Panc1 (cell line): ENCODE results near the gene IFI6. TPM values are rescaled to one million over a fixed set of nuclear protein-coding genes. Genes with fewer than 3 reads are reported as not detected.

Experiments used
- ATAC-seq: fragments of 200-7000 bp; cut with Tn5 transposase; 2 replicates; pipeline ENCODE4 v1.9.1; 2020; ENCODE audit warnings: mild to moderate bottlenecking, moderate library complexity
- BruUV-seq: library from RNA; stranded (reverse); fragments of 400-500 nt; replicated peaks from 2 replicates; lab custom pipeline; 2021; lab: Mats Ljungman, UMichigan
- CTCF ChIA-PET: fragments of 300-600 bp; sonication (Branson Sonifier 250); formaldehyde crosslinking; loops from one replicate; lab custom pipeline; 2022; ENCODE audit warnings: antibody characterized with exemption; lab: Charles Lee
- POLR2A ChIA-PET: fragments of 300-600 bp; sonication (Branson Sonifier 250); formaldehyde crosslinking; loops from one replicate; lab custom pipeline; 2022; ENCODE audit warnings: antibody characterized with exemption; lab: Charles Lee
- DNase-seq: peaks from one replicate; pipeline ENCODE4 v3.0.0-alpha.2; 2010; ENCODE audit warnings: low read depth, low spot score
- H3K27ac ChIP-seq: 2 replicates; pipeline ENCODE4 v1.5.1; 2011; ENCODE audit warnings: mild to moderate bottlenecking, low read length, inconsistent platforms
- H3K27me3 ChIP-seq: fragments of 200-500 bp; sonication (Bioruptor generic); 2 replicates; pipeline ENCODE4 v1.6.0; 2014; ENCODE audit warnings: low read length, inconsistent platforms; ENCODE audit not compliant: control insufficient read depth, insufficient read depth
- H3K36me3 ChIP-seq: fragments of 200-500 bp; sonication (Bioruptor generic); 2 replicates; pipeline ENCODE4 v1.5.1; 2014; ENCODE audit warnings: inconsistent platforms, mild to moderate bottlenecking, low read length, moderate library complexity; ENCODE audit not compliant: control insufficient read depth, insufficient read depth
- H3K4me1 ChIP-seq: 2 replicates; pipeline ENCODE4 v1.5.1; 2011; ENCODE audit warnings: inconsistent platforms, mild to moderate bottlenecking, low read length, moderate library complexity; ENCODE audit not compliant: control insufficient read depth, insufficient read depth
- H3K4me3 ChIP-seq, 2 experiments: 2 replicates each; pipeline ENCODE4 v1.5.1; 2011 to 2012; ENCODE audit warnings: low read depth in 2 of 2, low read length in 2 of 2, mild to moderate bottlenecking in 2 of 2, inconsistent platforms in 1 of 2, moderate library complexity in 1 of 2
- H3K9me3 ChIP-seq: fragments of 200-500 bp; sonication (Bioruptor generic); 2 replicates; pipeline ENCODE4 v1.5.1; 2014; ENCODE audit warnings: low read depth, mild to moderate bottlenecking, inconsistent platforms, low read length, moderate library complexity; ENCODE audit not compliant: control insufficient read depth, insufficient read depth
- POLR2AphosphoS5 ChIP-seq: IDR thresholded peaks from 2 replicates; pipeline ENCODE4 v1.6.1; 2012; ENCODE audit warnings: mild to moderate bottlenecking, low read depth, low read length, moderate library complexity
- REST ChIP-seq, 2 experiments: IDR thresholded peaks; 2 replicates each; pipeline ENCODE4 v1.6.1; 2011 to 2012; ENCODE audit warnings: low read depth in 2 of 2, control low read depth in 1 of 2, low read length in 1 of 2, mild to moderate bottlenecking in 1 of 2, moderate library complexity in 1 of 2; ENCODE audit not compliant: insufficient read depth in 1 of 2
- SIN3A ChIP-seq: IDR thresholded peaks from 2 replicates; pipeline ENCODE4 v1.6.1; 2012; ENCODE audit warnings: low read depth, mild to moderate bottlenecking, low read length, moderate library complexity, borderline replicate concordance; ENCODE audit not compliant: insufficient read depth
- TCF7L2 ChIP-seq: IDR thresholded peaks from 2 replicates; pipeline ENCODE4 v1.6.1; 2011; ENCODE audit warnings: mild to moderate bottlenecking, low read depth, low read length, inconsistent platforms
- in situ Hi-C: cut with HindIII; loops from 2 replicates; pipeline ENCODE4 v1.10.0; 2016; ENCODE audit warnings: low sequenced_read_pairs, low pct_unique_long_range_greater_than_20kb
- intact Hi-C: fragments of 100-400 bp; cut with micrococcal nuclease; formaldehyde crosslinking; loops from one replicate; pipeline ENCODE4 v1.10.0; 2022; ENCODE audit not compliant: unreplicated experiment
- total RNA-seq: library from RNA; stranded (reverse); gene quantifications from one replicate; pipeline ENCODE4 v1.2.1, GENCODE V29; 2021; ENCODE audit not compliant: unreplicated experiment
- TF ChIP-seq, protein P1 (sequence below): fragments of 450-650 bp; IDR thresholded peaks from 2 replicates; pipeline ENCODE4 v1.5.1; 2017; ENCODE audit warnings: mild to moderate bottlenecking

Gene IFI6
- total RNA-seq, 1 experiment from 2014 or later: 39.1 TPM

GRCh38 chr1:27672750-27673112 lies 739 bp upstream of the IFI6 start:
- TF ChIP-seq REST (IDR thresholded peaks at IDR 0.05; ENCODE audit: insufficient read depth in 1 of 2, low read depth in 2 of 2, low read length in 1 of 2) (no peak), POLR2AphosphoS5 (no peak), SIN3A (no peak)
- TF ChIP-seq, protein P1, sequence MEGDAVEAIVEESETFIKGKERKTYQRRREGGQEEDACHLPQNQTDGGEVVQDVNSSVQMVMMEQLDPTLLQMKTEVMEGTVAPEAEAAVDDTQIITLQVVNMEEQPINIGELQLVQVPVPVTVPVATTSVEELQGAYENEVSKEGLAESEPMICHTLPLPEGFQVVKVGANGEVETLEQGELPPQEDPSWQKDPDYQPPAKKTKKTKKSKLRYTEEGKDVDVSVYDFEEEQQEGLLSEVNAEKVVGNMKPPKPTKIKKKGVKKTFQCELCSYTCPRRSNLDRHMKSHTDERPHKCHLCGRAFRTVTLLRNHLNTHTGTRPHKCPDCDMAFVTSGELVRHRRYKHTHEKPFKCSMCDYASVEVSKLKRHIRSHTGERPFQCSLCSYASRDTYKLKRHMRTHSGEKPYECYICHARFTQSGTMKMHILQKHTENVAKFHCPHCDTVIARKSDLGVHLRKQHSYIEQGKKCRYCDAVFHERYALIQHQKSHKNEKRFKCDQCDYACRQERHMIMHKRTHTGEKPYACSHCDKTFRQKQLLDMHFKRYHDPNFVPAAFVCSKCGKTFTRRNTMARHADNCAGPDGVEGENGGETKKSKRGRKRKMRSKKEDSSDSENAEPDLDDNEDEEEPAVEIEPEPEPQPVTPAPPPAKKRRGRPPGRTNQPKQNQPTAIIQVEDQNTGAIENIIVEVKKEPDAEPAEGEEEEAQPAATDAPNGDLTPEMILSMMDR: no peak
- ATAC-seq (no peak), DNase-seq (no peak)
- BruUV-seq: no TSS peak
- H3K27me3 ChIP-seq: no peaks in the 10 kb centered on the region
- no peaks in the 10 kb centered on the region for H3K36me3 ChIP-seq
- in situ Hi-C loops: no loop called here
- H3K4me1 ChIP-seq: peaks cover 7% of the 10 kb centered on the region; the same call in 1 of the 2 replicates
- H3K4me3 ChIP-seq: peak overlapping the region; percentile 50 to 73
- ChIA-PET POLR2A (interaction anchor here (0.5 to 0.6 kb wide), 2 partner anchors 99 to 172 kb away, joined by 9 read pairs; no protein-coding TSS in a partner anchor), CTCF (interaction anchor here (0.8 to 1.1 kb wide), 2 partner anchors 44 to 53 kb away, joined by 4 to 10 read pairs; partner anchors contain the start of gene FAM76A)
- intact Hi-C loops: loop anchor here (1.0 kb wide), 1 partner anchor 53 kb away; the partner anchor contains the start of gene FAM76A
- no peaks in the 10 kb centered on the region for H3K9me3 ChIP-seq
- H3K27ac ChIP-seq: peak overlapping the region; percentile 73

GRCh38 chr1:27669876-27670275 lies 2.1 kb downstream of the IFI6 start:
- Histone ChIP-seq H3K27ac (no peak overlapping the region), H3K27me3 (no peaks in the 10 kb centered on the region), H3K36me3 (no peaks in the 10 kb centered on the region), H3K4me3 (no peak overlapping the region), H3K9me3 (no peaks in the 10 kb centered on the region), H3K4me1 (peaks cover 7% of the 10 kb centered on the region; the same call in 1 of the 2 replicates)
- in situ Hi-C loops (no loop called here), intact Hi-C loops (loop anchor here (10.0 kb wide), 1 partner anchor 275 kb away; the partner anchor contains the start of gene GPR3)
- no TSS peak for BruUV-seq
- no peak for ATAC-seq
- ChIA-PET POLR2A (interaction anchor here (0.5 to 0.6 kb wide), 2 partner anchors 124 to 1390 kb away, joined by 3 to 5 read pairs; no protein-coding TSS in a partner anchor), CTCF (interaction anchor here (0.6 to 1.5 kb wide), 10 partner anchors 26 to 283 kb away, joined by 3 to 14 read pairs (median 4); partner anchors contain the start of genes FAM76A and STX12)
- no peak for TF ChIP-seq TCF7L2
- no peak for TF ChIP-seq REST (IDR thresholded peaks at IDR 0.05; ENCODE audit: insufficient read depth in 1 of 2, low read depth in 2 of 2, low read length in 1 of 2)
- TF ChIP-seq, protein P1: no peak
- TF ChIP-seq POLR2AphosphoS5: no peak
- no peak for TF ChIP-seq SIN3A
- DNase-seq: no peak
